B cell (primary cell): Measurements from ENCODE around the gene RBM44. TPM values are rescaled to one million over a fixed set of nuclear protein-coding genes. Genes with fewer than 3 reads are reported as not detected.
A peak's percentile ranks its signal among the peaks of the same experiment; 100 is the strongest.

Source experiments
- ATAC-seq: fragments of 200-7000 bp; cut with Tn5 transposase; one replicate; pipeline ENCODE4 v1.10.0; 2021; ENCODE audit warnings: low read depth, mild to moderate bottlenecking, moderate number of reproducible peaks, moderate library complexity
- CTCF ChIA-PET: fragments of 350-600 bp; sonication (Branson Sonifier 250); formaldehyde crosslinking; loops from one replicate; lab custom pipeline; 2021; ENCODE audit warnings: antibody characterized with exemption, inconsistent platforms; lab: Charles Lee
- POLR2A ChIA-PET: fragments of 350-600 bp; sonication (Branson Sonifier 250); formaldehyde crosslinking; loops from one replicate; lab custom pipeline; 2021; ENCODE audit warnings: antibody characterized with exemption; lab: Charles Lee
- DNase-seq: peaks from one replicate; pipeline ENCODE4 v3.0.0; 2013
- H2AFZ ChIP-seq: 2 replicates; pipeline ENCODE4 v1.6.1; 2012; ENCODE audit warnings: mild to moderate bottlenecking, low read depth, low read length; ENCODE audit not compliant: insufficient read depth, poor library complexity, severe bottlenecking
- H3K27ac ChIP-seq, 2 donors: 1 replicate in 1 of 2; 2 replicates in 1 of 2; pipeline ENCODE4 v1.5.1; 2012 to 2013; ENCODE audit warnings: low read length in 2 of 2, mild to moderate bottlenecking in 2 of 2, moderate library complexity in 1 of 2
- H3K27me3 ChIP-seq, 4 experiments: fragments of 200-600 bp in 1 of 4; sonication (generic) in 1 of 4; replicated peaks in 1 of 4; 1 replicate in 2 of 4; 2 replicates in 2 of 4; pipeline versions ENCODE4 v1.6.1 to v1.7.0; 2013 to 2016; ENCODE audit warnings: low read length in 3 of 4, mild to moderate bottlenecking in 2 of 4, mixed read lengths in 1 of 4, moderate library complexity in 1 of 4; ENCODE audit not compliant: insufficient read depth in 4 of 4, control insufficient read depth in 3 of 4; ENCODE audit errors: control extremely low read depth in 1 of 4
- H3K36me3 ChIP-seq, 2 experiments: replicated peaks in 1 of 2; 1 replicate in 1 of 2; 2 replicates in 1 of 2; pipeline versions ENCODE4 v1.6.1 to v1.7.1; 2013; ENCODE audit warnings: low read length in 1 of 2; ENCODE audit not compliant: insufficient read depth in 2 of 2, control insufficient read depth in 1 of 2; ENCODE audit errors: control extremely low read depth in 1 of 2, extremely low read depth in 1 of 2
- H3K4me1 ChIP-seq, 2 donors: fragments of 200-600 bp in 1 of 2; sonication (generic) in 1 of 2; 1 replicate in 1 of 2; 2 replicates in 1 of 2; pipeline versions ENCODE4 v1.5.1 to v1.6.1; 2013 to 2017; ENCODE audit warnings: low read length in 2 of 2; ENCODE audit not compliant: control insufficient read depth in 2 of 2, insufficient read depth in 2 of 2
- H3K4me2 ChIP-seq: replicated peaks from 2 replicates; pipeline ENCODE3; 2012; ENCODE audit warnings: mild to moderate bottlenecking, low read depth, low read length; ENCODE audit not compliant: poor library complexity, severe bottlenecking
- H3K4me3 ChIP-seq, 5 experiments: fragments of 200-600 bp in 1 of 5; sonication (generic) in 1 of 5; 1 replicate in 3 of 5; 2 replicates in 2 of 5; pipeline versions ENCODE4 v1.5.1 to v1.7.0; 2011 to 2016; ENCODE audit warnings: low read length in 4 of 5, mild to moderate bottlenecking in 4 of 5, low read depth in 2 of 5, control low read depth in 1 of 5, moderate library complexity in 1 of 5; ENCODE audit not compliant: insufficient read depth in 1 of 5; ENCODE audit errors: control extremely low read depth in 1 of 5, extremely low read depth in 1 of 5
- H3K79me2 ChIP-seq: fragments of 200-600 bp; sonication (generic); one replicate; pipeline ENCODE4 v1.6.0; 2016; ENCODE audit warnings: low read length; ENCODE audit not compliant: control insufficient read depth, insufficient read depth
- H3K9ac ChIP-seq: fragments of 200-600 bp; sonication (generic); 2 replicates; pipeline ENCODE4 v1.6.1; 2017; ENCODE audit warnings: mild to moderate bottlenecking, low read length, moderate library complexity
- H3K9me3 ChIP-seq, 3 donors: one replicate each; pipeline versions ENCODE4 v1.6.1 to v1.7.1; 2013; ENCODE audit warnings: low read length in 2 of 3; ENCODE audit not compliant: control insufficient read depth in 2 of 3, insufficient read depth in 1 of 3; ENCODE audit errors: control extremely low read depth in 1 of 3
- H4K20me1 ChIP-seq: 2 replicates; pipeline ENCODE4 v1.6.0; 2012; ENCODE audit warnings: mild to moderate bottlenecking, low read length; ENCODE audit not compliant: insufficient read depth, control insufficient read depth, poor library complexity, severe bottlenecking
- H3K27ac Mint-ChIP-seq: one replicate; pipeline ENCODE4 v1.8.0; 2021; ENCODE audit warnings: mixed read lengths
- H3K27me3 Mint-ChIP-seq: one replicate; pipeline ENCODE4 v1.8.0; 2021; ENCODE audit warnings: mixed read lengths
- H3K4me1 Mint-ChIP-seq: one replicate; pipeline ENCODE4 v1.8.0; 2021; ENCODE audit warnings: mixed read lengths
- H3K4me3 Mint-ChIP-seq: one replicate; pipeline ENCODE4 v1.8.0; 2021; ENCODE audit warnings: mixed read lengths
- H3K9me3 Mint-ChIP-seq: one replicate; pipeline ENCODE4 v1.8.0; 2022; ENCODE audit warnings: mixed read lengths; ENCODE audit not compliant: insufficient read depth
- CTCF ChIP-seq: fragments of 200-600 bp; IDR thresholded peaks from one replicate; pipeline ENCODE4 v1.8.0; 2022; ENCODE audit warnings: antibody characterized with exemption, mild to moderate bottlenecking
- EZH2 ChIP-seq: IDR thresholded peaks from 2 replicates; pipeline ENCODE4 v1.6.1; 2012; ENCODE audit warnings: borderline replicate concordance, low read depth, mild to moderate bottlenecking, moderate library complexity, low read length; ENCODE audit not compliant: insufficient read depth, poor library complexity, severe bottlenecking
- WGBS: methylation state at CpG from one replicate; pipeline ENCODE4 v1.1.5; 2013; ENCODE audit warnings: missing lambda C conversion rate; ENCODE audit not compliant: insufficient coverage; 5-methylcytosine and 5-hydroxymethylcytosine counted together
- intact Hi-C: fragments of 100-400 bp; cut with micrococcal nuclease; formaldehyde crosslinking; loops from one replicate; pipeline ENCODE4 v1.10.0; 2022
- polyA plus RNA-seq: library from polyadenylated mRNA; depleted of rRNA; stranded (reverse); fragments of >200 nt; gene quantifications from 2 replicates; pipeline ENCODE4 v1.2.3, GENCODE V29; 2012
- total RNA-seq, 2 donors: library from RNA; stranded (reverse); fragments of 120-200 nt in 1 of 2; gene quantifications; 1 replicate in 1 of 2; 2 replicates in 1 of 2; pipeline versions ENCODE4 v1.2.3 to v1.2.4, GENCODE V29; 2013 to 2022

The RBM44 gene
- total and polyA plus RNA-seq, 2 donors (not counting 1 experiment from before 2014, with no cell fraction given) = 0.39 to 1.3 TPM

GRCh38 chr2:237868631-237869342 is 70.2 kb downstream of the RBM44 start:
- no peak for DNase-seq
- intact Hi-C loops = no loop called here
- no peak overlapping the region for H3K27ac ChIP-seq
- no peaks in the 10 kb centered on the region for H4K20me1 ChIP-seq
- H3K4me1 Mint-ChIP-seq = peaks cover 9% of the 10 kb centered on the region
- H3K9me3 ChIP-seq = peaks cover 0 to 3% (median 0%) of the 10 kb centered on the region in 3 donors
- ChIA-PET CTCF (interaction anchor here (1.5 kb wide), 1 partner anchor 394 kb away, joined by 3 read pairs; no protein-coding TSS in a partner anchor), POLR2A (interaction anchor here (0.7 kb wide), 1 partner anchor 30 kb away, joined by 5 read pairs; no protein-coding TSS in a partner anchor)
- peak overlapping the region; percentile 18 for H3K27ac Mint-ChIP-seq
- no peaks in the 10 kb centered on the region for H3K4me1 ChIP-seq
- H3K27me3 Mint-ChIP-seq = peaks cover 41% of the 10 kb centered on the region
- no peak overlapping the region for H3K4me2 ChIP-seq
- H3K9me3 Mint-ChIP-seq = no peaks in the 10 kb centered on the region
- no peak overlapping the region for H2AFZ ChIP-seq
- ATAC-seq = no peak
- no peaks in the 10 kb centered on the region for H3K79me2 ChIP-seq
- TF ChIP-seq CTCF = no peak
- no peak for TF ChIP-seq EZH2
- no peak overlapping the region for H3K9ac ChIP-seq
- peak overlapping the region; percentile 23 for H3K4me3 Mint-ChIP-seq
- H3K36me3 ChIP-seq = no peaks in the 10 kb centered on the region
- H3K4me3 ChIP-seq = no peak overlapping the region
- H3K27me3 ChIP-seq = peaks cover 0 to 20% (median under 1%) of the 10 kb centered on the region in 4 experiments
- WGBS = 35% methylated on average over 16 of the region's 22 CpGs
